GM06990 (cell line): ENCODE measurements around the gene MBNL3.

ENCODE experiments used
- DNase-seq: peaks from one replicate; pipeline ENCODE4 v3.0.0-alpha.2; 2011; ENCODE audit not compliant: insufficient read length; ENCODE audit errors: extremely low read depth
- H3K27me3 ChIP-seq: replicated peaks from 2 replicates; pipeline ENCODE4 v1.6.0; 2011; ENCODE audit warnings: low read length; ENCODE audit not compliant: control insufficient read depth, insufficient read depth
- H3K36me3 ChIP-seq: 2 replicates; pipeline ENCODE4 v1.5.1; 2011; ENCODE audit warnings: low read length; ENCODE audit not compliant: control insufficient read depth, insufficient read depth
- H3K4me3 ChIP-seq: replicated peaks from 2 replicates; pipeline ENCODE4 v1.5.1; 2011; ENCODE audit warnings: low read depth, mild to moderate bottlenecking, control low read depth, low read length
- CTCF ChIP-seq: IDR thresholded peaks from 2 replicates; pipeline ENCODE4 v1.5.1; 2011; ENCODE audit warnings: low read length, control low read depth, mild to moderate bottlenecking, inconsistent platforms; ENCODE audit not compliant: insufficient read depth, poor library complexity, severe bottlenecking

Gene MBNL3, protein sequence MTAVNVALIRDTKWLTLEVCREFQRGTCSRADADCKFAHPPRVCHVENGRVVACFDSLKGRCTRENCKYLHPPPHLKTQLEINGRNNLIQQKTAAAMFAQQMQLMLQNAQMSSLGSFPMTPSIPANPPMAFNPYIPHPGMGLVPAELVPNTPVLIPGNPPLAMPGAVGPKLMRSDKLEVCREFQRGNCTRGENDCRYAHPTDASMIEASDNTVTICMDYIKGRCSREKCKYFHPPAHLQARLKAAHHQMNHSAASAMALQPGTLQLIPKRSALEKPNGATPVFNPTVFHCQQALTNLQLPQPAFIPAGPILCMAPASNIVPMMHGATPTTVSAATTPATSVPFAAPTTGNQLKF

DNA sequence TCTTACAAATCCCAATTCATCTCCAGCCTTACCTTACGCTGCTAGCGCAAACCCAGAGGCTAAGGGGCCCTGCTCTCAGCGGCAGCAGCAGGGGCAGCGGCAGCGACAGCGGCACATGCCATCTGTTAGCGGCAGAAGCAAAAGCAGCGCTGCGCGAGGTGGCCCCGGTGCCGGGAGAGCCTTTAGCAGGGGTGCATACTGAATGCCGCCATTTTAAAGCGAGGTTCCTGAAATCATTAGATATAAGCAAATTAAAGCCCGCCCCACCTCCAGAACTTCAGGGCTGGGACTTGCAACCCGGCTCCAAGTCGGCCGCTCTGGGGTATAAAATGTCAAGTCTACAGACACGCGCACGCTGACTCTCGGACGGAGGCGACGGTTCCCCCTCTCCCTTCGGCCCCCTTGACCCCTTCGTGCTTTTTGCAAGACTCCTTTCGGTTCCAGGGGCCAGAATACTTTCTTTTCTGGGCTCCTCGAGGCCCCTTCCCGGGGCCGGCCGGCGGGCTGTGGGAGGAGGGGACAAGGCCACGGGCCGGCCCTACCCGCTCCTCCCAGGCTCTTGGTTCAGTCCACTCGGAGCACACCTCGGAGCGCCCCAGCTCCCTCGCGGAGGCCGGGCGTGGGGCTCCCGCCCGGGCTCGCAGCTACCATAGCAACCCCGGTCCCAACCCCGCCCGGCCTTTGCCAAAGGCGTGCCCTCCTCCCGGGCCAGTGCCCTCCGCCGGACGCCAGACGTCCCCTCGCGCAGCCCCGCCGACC lies at the start of gene MBNL3:
Gene MBNL3 (minus strand): TSS at position 220 of the 759 bp plus-strand sequence. CDS start 49,427 bp downstream, outside the sequence.
- TF ChIP-seq CTCF, result no peak
- Histone ChIP-seq H3K27me3 (no peaks in the 10 kb centered on the region), H3K36me3 (no peaks in the 10 kb centered on the region), H3K4me3 (peak within 1 kb of the TSS; percentile 67)
- DNase-seq, result peak; percentile 81

- H3K27me3 ChIP-seq, result no peaks in the 10 kb centered on the region
- no peaks in the 10 kb centered on the region for H3K36me3 ChIP-seq
- no peak overlapping the region for H3K4me3 ChIP-seq
- no peak for TF ChIP-seq CTCF
- no peak for DNase-seq
Measured at GRCh38 chrX:132533409-132533808, 44.6 kb upstream of the MBNL3 start.

DNA sequence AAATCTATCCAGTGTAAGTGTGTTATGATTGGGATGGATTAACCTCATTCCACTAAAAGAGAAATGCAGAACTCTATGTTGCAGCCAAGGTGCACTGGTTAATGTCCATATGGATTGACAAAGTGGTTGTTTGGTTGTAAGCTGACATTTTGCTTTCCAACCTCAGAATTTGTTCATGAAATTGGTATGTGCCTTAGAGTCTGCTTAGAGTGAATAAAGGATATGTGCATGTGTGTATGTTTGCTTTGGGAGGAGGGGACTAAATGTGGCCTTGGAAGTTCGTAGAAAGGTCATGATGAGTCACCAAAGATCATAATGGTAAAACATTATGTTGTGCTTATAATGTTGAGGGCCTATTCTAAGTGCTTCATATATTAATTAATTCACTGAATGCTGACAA lies 44.1 kb upstream of the MBNL3 start:
- no peaks in the 10 kb centered on the region for H3K36me3 ChIP-seq
- H3K4me3 ChIP-seq, result no peak overlapping the region
- no peak for TF ChIP-seq CTCF
- H3K27me3 ChIP-seq, result no peaks in the 10 kb centered on the region
- DNase-seq, result no peak

DNA sequence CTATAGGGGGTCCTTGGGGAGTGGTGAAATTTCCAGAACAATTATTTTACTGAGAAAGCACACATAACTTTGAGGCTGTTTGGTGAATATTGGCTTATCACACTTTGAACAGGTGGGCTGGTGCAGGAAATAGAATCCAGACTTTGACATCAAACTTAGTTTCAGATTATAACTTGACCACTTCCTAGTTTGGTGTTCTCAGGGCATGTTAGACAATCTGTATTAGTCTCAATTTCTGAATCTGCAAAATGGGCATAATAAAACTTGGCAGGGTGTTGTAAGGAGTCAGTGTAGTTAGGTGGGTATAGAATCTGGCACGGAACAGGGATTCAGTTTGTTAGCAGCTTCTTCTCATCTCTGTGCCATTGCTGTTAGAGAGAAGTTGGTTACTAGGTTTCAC lies 43.3 kb upstream of the MBNL3 start:
- DNase-seq, result no peak
- no peak for TF ChIP-seq CTCF
- H3K27me3 ChIP-seq, result no peaks in the 10 kb centered on the region
- no peaks in the 10 kb centered on the region for H3K36me3 ChIP-seq
- H3K4me3 ChIP-seq, result no peak overlapping the region

GRCh38 chrX:132520792-132521191 lies 32.0 kb upstream of the MBNL3 start:
- TF ChIP-seq CTCF, result no peak
- DNase-seq, result no peak
- Histone ChIP-seq H3K4me3 (no peak overlapping the region), H3K36me3 (no peaks in the 10 kb centered on the region), H3K27me3 (no peaks in the 10 kb centered on the region; the same call in 1 of the 2 replicates)
